Suprapubic skin (tissue), 4 donors: Measurements from ENCODE around the gene SNCG. TPM values are rescaled to one million over a fixed set of nuclear protein-coding genes. Genes with fewer than 3 reads are reported as not detected.
"Not testable (repeated sequence)": the region's sequence is repeated elsewhere in the genome, so short reads cannot be mapped to it uniquely, and the experiment has no call there.

Source experiments
- DNase-seq, 2 donors: peaks; one replicate each; pipeline ENCODE4 v3.0.0-alpha.2; 2019; ENCODE audit warnings: low spot score in 2 of 2
- H3K27ac ChIP-seq: fragments of 200-600 bp; sonication (generic); one replicate; pipeline ENCODE4 v1.5.1; 2019
- H3K27me3 ChIP-seq: fragments of 200-600 bp; sonication (generic); one replicate; pipeline ENCODE4 v1.5.1; 2019
- H3K36me3 ChIP-seq: fragments of 200-600 bp; sonication (generic); one replicate; pipeline ENCODE4 v1.5.1; 2019
- H3K4me1 ChIP-seq: fragments of 200-600 bp; sonication (generic); one replicate; pipeline ENCODE4 v1.5.1; 2019
- H3K4me3 ChIP-seq: fragments of 200-600 bp; sonication (generic); one replicate; pipeline ENCODE4 v1.5.1; 2019; ENCODE audit warnings: mild to moderate bottlenecking
- H3K9me3 ChIP-seq: fragments of 200-600 bp; sonication (generic); one replicate; pipeline ENCODE4 v1.5.1; 2019
- EP300 ChIP-seq: sonication (generic); formaldehyde crosslinking; IDR thresholded peaks from one replicate; pipeline ENCODE4 v1.6.1; 2017; ENCODE audit warnings: antibody characterized with exemption
- POLR2A ChIP-seq, 2 donors: fragments of 450-650 bp; IDR thresholded peaks; one replicate each; pipeline ENCODE4 v1.6.1; 2017; ENCODE audit warnings: antibody characterized with exemption in 2 of 2, mild to moderate bottlenecking in 2 of 2, moderate library complexity in 2 of 2
- POLR2AphosphoS5 ChIP-seq, 3 donors: sonication (generic); formaldehyde crosslinking; IDR thresholded peaks; one replicate each; pipeline ENCODE4 v1.6.1; 2017; ENCODE audit warnings: antibody characterized with exemption in 3 of 3
- WGBS: methylation state at CpG from one replicate; pipeline ENCODE4 v1.1.5; 2018; 5-methylcytosine and 5-hydroxymethylcytosine counted together
- total RNA-seq, 4 donors: library from RNA; depleted of rRNA; stranded (reverse); fragments of >200 nt; gene quantifications; one replicate each; pipeline ENCODE4 v1.1.0, GENCODE V29; 2016
- TF ChIP-seq, protein P1 (sequence below), 2 donors: fragments of 200-600 bp in 1 of 2; fragments of 450-650 bp in 1 of 2; sonication (generic) in 1 of 2; IDR thresholded peaks; one replicate each; pipeline ENCODE4 v1.5.1; 2016 to 2019; ENCODE audit warnings: antibody characterized with exemption in 2 of 2, mild to moderate bottlenecking in 1 of 2, moderate library complexity in 1 of 2

SNCG gene
- total RNA-seq, 4 donors from 2014 or later: 20.7 to 27.1 (median 24.6) TPM

GRCh38 chr10:86979977-86980448, 21.6 kb downstream of the SNCG start:
- no peak for TF ChIP-seq POLR2A (IDR thresholded peaks at IDR 0.05)
- no peak for TF ChIP-seq EP300
- TF ChIP-seq, protein P1, sequence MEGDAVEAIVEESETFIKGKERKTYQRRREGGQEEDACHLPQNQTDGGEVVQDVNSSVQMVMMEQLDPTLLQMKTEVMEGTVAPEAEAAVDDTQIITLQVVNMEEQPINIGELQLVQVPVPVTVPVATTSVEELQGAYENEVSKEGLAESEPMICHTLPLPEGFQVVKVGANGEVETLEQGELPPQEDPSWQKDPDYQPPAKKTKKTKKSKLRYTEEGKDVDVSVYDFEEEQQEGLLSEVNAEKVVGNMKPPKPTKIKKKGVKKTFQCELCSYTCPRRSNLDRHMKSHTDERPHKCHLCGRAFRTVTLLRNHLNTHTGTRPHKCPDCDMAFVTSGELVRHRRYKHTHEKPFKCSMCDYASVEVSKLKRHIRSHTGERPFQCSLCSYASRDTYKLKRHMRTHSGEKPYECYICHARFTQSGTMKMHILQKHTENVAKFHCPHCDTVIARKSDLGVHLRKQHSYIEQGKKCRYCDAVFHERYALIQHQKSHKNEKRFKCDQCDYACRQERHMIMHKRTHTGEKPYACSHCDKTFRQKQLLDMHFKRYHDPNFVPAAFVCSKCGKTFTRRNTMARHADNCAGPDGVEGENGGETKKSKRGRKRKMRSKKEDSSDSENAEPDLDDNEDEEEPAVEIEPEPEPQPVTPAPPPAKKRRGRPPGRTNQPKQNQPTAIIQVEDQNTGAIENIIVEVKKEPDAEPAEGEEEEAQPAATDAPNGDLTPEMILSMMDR (IDR thresholded peaks at IDR 0.05): no peak
- TF ChIP-seq POLR2AphosphoS5 (IDR thresholded peaks at IDR 0.05): no peak
- Histone ChIP-seq H3K27ac (peak overlapping the region; percentile 84), H3K9me3 (no peaks in the 10 kb centered on the region), H3K27me3 (no peaks in the 10 kb centered on the region), H3K36me3 (no peaks in the 10 kb centered on the region), H3K4me1 (peaks cover 39% of the 10 kb centered on the region), H3K4me3 (no peak overlapping the region)
- peak in 1 of 2 donors; percentile 59 for DNase-seq
- WGBS: 0% methylated on average over 3 of the region's 3 CpGs

DNA sequence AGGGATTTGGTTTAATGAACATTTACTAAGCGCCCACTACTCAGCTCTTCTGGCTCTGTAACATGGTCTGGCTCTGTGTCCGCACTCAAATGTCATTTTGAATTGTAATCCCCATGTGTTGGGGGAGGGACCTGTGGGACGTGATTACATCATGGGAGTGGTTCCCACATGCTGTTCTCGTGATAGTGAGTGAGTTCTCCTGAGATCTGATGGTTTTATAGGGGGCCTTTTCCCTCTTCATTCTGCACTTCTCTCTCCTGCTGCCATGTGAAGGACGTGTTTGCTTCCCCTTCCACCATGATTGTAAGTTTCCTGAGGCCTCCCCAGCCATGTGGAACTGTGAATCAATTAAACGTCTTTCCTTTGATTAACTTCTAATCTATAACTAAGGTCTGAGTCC, 22.6 kb downstream of the SNCG start:
- not testable (repeated sequence) for H3K27ac ChIP-seq, H3K9me3 ChIP-seq, DNase-seq, H3K4me3 ChIP-seq, H3K36me3 ChIP-seq, H3K27me3 ChIP-seq
- WGBS: 62% methylated on average over 6 of the region's 6 CpGs
- peaks cover 36% of the 10 kb centered on the region for H3K4me1 ChIP-seq

DNA sequence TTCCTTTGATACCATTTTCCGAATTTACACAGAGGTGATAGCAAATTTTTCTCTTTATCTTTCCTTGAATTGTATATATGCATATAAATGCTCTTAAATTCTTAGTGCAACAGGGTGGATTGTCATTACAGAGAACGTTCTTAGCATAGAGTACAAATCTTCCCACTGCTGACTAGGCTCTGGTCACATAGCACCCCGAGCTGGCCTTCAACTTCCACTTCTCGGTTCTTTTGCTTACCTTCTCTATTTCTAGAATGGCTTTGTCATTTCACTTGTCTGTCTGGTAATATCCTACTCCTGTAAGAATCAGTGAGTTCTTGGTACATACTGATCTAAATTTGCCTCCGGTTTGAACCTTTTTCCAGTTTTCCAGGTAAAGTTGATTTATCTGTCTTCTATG, 23.3 kb downstream of the SNCG start:
- 90% methylated on average over 5 of the region's 5 CpGs for WGBS
- no peak for TF ChIP-seq POLR2AphosphoS5 (IDR thresholded peaks at IDR 0.05)
- TF ChIP-seq, protein P1 (IDR thresholded peaks at IDR 0.05): no peak
- no peak for TF ChIP-seq EP300
- no peak for TF ChIP-seq POLR2A (IDR thresholded peaks at IDR 0.05)
- no peaks in the 10 kb centered on the region for H3K9me3 ChIP-seq
- H3K27me3 ChIP-seq: no peaks in the 10 kb centered on the region
- H3K36me3 ChIP-seq: no peaks in the 10 kb centered on the region
- peaks cover 34% of the 10 kb centered on the region for H3K4me1 ChIP-seq
- no peak overlapping the region for H3K27ac ChIP-seq
- DNase-seq: no peak
- H3K4me3 ChIP-seq: no peak overlapping the region

- H3K4me1 ChIP-seq: peaks cover 24% of the 10 kb centered on the region
- H3K36me3 ChIP-seq, H3K27me3 ChIP-seq, DNase-seq, H3K27ac ChIP-seq, H3K4me3 ChIP-seq, H3K9me3 ChIP-seq: not testable (repeated sequence)
- 98% methylated on average over 4 of the region's 4 CpGs for WGBS
Measured at GRCh38 chr10:86984498-86984897, 26.1 kb downstream of the SNCG start.

DNA sequence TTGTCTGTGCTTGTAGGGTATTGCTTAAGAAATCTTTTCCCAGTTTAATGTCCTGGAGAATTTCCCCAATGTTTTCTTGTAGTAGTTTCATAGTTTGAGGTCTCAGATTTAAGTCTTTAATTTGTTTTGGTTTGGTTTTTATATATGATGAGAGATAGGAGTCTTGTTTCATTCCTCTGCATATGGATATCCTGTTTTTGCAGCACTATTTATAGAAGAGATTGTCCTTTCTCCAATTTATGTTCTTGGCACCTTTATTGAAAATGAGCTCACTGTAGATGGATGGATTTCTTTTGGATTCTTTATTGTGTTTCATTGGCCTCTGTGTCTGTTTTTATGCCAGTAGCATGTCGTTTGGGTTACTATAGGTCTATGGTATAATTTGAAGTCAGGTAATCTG, 30.1 kb downstream of the SNCG start:
- H3K4me1 ChIP-seq: peaks cover 8% of the 10 kb centered on the region
- TF ChIP-seq, protein P1 (IDR thresholded peaks at IDR 0.05): no peak
- no peak for TF ChIP-seq EP300
- no peak for TF ChIP-seq POLR2A (IDR thresholded peaks at IDR 0.05)
- TF ChIP-seq POLR2AphosphoS5 (IDR thresholded peaks at IDR 0.05): no peak
- H3K36me3 ChIP-seq: no peaks in the 10 kb centered on the region
- DNase-seq: no peak
- H3K4me3 ChIP-seq: no peak overlapping the region
- H3K27me3 ChIP-seq: no peaks in the 10 kb centered on the region
- WGBS: 27% methylated on average over 1 of the region's 1 CpG
- no peaks in the 10 kb centered on the region for H3K9me3 ChIP-seq
- no peak overlapping the region for H3K27ac ChIP-seq

- not testable (repeated sequence) for H3K4me1 ChIP-seq, DNase-seq, H3K27me3 ChIP-seq, H3K36me3 ChIP-seq, H3K9me3 ChIP-seq, H3K4me3 ChIP-seq, H3K27ac ChIP-seq
- WGBS: 80% methylated on average over 12 of the region's 12 CpGs
Measured at GRCh38 chr10:86991362-86991761, 33.0 kb downstream of the SNCG start.

DNA sequence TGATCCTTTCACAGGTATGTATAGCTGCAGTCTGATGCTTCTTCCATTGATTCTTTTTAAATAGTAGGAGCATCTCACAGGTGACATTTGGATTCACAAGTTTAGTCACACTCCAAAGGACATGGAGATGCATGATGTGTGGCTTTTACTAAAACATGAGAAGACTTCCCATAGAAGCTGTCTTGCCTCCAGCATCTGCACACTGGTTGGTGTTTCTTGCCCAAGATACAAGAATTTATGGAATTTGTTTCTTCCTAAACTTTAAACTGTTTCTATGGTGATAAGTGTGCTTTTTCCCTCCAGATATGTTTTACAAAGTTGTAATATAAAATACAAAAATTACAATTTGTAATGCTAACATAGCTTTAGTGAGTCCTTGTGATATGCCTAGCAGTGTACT, 34.1 kb downstream of the SNCG start:
- TF ChIP-seq EP300: no peak
- TF ChIP-seq, protein P1 (IDR thresholded peaks at IDR 0.05): no peak
- no peak for TF ChIP-seq POLR2A (IDR thresholded peaks at IDR 0.05)
- TF ChIP-seq POLR2AphosphoS5 (IDR thresholded peaks at IDR 0.05): no peak
- Histone ChIP-seq H3K27me3 (no peaks in the 10 kb centered on the region), H3K36me3 (no peaks in the 10 kb centered on the region), H3K4me1 (peaks cover 8% of the 10 kb centered on the region), H3K27ac (no peak overlapping the region), H3K4me3 (no peak overlapping the region), H3K9me3 (no peaks in the 10 kb centered on the region)
- no peak for DNase-seq
